ENCODE measurements around the gene MFSD2A.

The MFSD2A gene

DNA sequence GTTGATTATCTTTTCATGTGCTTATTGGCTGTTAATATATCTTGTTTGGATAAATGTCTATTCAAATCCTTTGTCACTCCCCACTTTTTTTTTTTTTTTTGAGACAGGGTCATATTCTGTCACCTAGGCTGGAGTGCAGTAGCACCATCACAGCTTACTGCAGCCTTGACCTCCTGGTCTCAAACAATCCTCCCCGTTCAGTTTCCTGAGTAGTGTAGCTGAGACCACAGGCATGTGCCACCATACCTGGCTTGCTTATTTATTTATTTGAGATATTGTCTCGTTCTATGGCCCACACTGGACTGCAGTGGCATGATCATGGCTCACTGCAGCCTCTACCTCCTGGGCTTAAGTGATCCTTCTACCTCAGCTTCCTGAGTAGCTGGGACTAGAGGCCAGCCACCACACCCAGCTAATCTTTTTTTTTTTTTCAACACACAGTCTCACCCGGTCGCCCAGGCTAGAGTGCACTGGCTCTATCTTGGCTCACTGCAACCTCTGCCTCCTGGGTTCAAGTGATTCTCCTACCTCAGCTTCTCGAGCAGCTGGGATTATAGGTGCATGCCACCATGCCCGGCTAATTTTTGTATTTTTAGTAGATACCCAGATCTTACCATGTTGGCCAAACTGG, 39.3 kb upstream of the MFSD2A start:
- no peaks in the 10 kb centered on the region for H3K36me3 ChIP-seq (ENCODE audit: control insufficient read depth, insufficient read depth, low read length)
- DNase-seq (ENCODE audit: extremely low read depth, insufficient read length), result no peak
- TF ChIP-seq, protein P1, sequence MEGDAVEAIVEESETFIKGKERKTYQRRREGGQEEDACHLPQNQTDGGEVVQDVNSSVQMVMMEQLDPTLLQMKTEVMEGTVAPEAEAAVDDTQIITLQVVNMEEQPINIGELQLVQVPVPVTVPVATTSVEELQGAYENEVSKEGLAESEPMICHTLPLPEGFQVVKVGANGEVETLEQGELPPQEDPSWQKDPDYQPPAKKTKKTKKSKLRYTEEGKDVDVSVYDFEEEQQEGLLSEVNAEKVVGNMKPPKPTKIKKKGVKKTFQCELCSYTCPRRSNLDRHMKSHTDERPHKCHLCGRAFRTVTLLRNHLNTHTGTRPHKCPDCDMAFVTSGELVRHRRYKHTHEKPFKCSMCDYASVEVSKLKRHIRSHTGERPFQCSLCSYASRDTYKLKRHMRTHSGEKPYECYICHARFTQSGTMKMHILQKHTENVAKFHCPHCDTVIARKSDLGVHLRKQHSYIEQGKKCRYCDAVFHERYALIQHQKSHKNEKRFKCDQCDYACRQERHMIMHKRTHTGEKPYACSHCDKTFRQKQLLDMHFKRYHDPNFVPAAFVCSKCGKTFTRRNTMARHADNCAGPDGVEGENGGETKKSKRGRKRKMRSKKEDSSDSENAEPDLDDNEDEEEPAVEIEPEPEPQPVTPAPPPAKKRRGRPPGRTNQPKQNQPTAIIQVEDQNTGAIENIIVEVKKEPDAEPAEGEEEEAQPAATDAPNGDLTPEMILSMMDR (IDR thresholded peaks at IDR 0.05; ENCODE audit: insufficient read depth, low read length, poor library complexity, severe bottlenecking), result no peak
- H3K4me3 ChIP-seq (replicated peaks; ENCODE audit: low read depth, low read length), result no peak overlapping the region
- no peaks in the 10 kb centered on the region for H3K27me3 ChIP-seq (replicated peaks; ENCODE audit: control insufficient read depth, insufficient read depth, low read length)

DNA sequence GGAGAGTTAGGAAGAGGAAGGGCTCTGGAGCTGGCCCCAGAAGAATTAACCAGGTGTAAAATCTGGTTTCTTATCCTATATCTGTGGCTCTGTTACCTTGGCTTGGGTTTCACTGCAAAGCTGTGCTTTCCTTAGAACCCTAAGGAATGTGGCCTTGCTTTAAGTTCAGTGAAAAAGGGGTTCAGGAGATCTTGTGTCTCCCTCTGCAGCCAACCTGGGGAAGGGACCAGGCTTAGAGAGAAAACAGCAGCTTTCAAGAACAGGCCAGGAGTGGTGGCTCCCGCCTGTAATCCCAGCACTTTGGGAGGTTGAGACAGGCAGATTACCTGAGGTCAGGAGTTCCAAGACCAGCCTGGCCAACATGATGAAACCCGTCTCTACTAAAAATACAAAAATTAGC, 37.1 kb upstream of the MFSD2A start:
- TF ChIP-seq, protein P1 (IDR thresholded peaks at IDR 0.05; ENCODE audit: insufficient read depth, low read length, poor library complexity, severe bottlenecking), result peak; percentile 16
- Histone ChIP-seq H3K27me3 (replicated peaks; ENCODE audit: control insufficient read depth, insufficient read depth, low read length) (no peaks in the 10 kb centered on the region), H3K4me3 (replicated peaks; ENCODE audit: low read depth, low read length) (no peak overlapping the region), H3K36me3 (ENCODE audit: control insufficient read depth, insufficient read depth, low read length) (no peaks in the 10 kb centered on the region)
- DNase-seq (ENCODE audit: extremely low read depth, insufficient read length), result no peak

DNA sequence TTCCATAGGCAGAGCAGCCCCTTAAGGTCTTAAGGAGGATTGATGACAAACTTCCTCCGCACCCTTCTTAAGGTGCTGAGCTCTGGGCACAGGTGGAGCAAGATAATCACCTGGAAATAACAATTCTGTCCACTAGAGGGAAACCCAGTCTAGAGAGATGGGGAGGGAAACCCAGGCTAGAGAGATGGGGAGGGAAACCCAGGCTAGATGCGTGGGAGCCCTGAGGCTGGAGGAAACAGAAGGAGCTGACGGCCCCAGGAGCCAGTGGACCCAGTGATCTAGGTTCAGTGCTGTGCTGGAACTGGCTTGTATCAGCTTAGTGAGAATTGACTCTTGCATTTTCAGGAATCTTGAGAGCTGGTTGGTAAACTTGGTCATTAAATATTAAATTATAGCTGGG, 35.4 kb upstream of the MFSD2A start:
- no peak for DNase-seq (ENCODE audit: extremely low read depth, insufficient read length)
- Histone ChIP-seq H3K4me3 (replicated peaks; ENCODE audit: low read depth, low read length) (no peak overlapping the region), H3K36me3 (ENCODE audit: control insufficient read depth, insufficient read depth, low read length) (no peaks in the 10 kb centered on the region), H3K27me3 (replicated peaks; ENCODE audit: control insufficient read depth, insufficient read depth, low read length) (no peaks in the 10 kb centered on the region)
- TF ChIP-seq, protein P1 (IDR thresholded peaks at IDR 0.05; ENCODE audit: insufficient read depth, low read length, poor library complexity, severe bottlenecking), result peak; percentile 67

DNA sequence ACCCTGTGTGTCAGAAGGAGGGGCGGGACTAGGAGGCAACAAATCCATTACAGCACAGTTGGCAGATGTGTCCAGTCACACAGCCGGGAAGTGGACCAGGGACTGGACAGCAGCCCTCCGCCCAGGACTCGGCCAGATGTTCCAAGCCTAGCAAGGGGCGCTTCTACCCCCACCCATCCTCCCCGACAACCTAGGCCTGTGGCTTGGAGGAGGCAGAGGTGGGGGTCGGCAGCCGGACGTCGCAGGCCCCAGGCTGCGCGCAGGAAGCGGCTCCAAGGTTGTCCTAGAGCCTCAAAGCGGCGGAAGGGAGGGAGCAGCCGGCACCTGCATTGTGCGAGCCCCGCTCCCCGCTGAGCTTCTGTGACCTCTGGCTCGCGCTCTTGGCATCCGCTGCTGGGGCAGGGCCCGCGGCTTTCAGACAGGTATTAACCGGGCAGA, 32.7 kb upstream of the MFSD2A start:
- no peaks in the 10 kb centered on the region for H3K36me3 ChIP-seq (ENCODE audit: control insufficient read depth, insufficient read depth, low read length)
- no peak overlapping the region for H3K4me3 ChIP-seq (replicated peaks; ENCODE audit: low read depth, low read length)
- TF ChIP-seq, protein P1 (IDR thresholded peaks at IDR 0.05; ENCODE audit: insufficient read depth, low read length, poor library complexity, severe bottlenecking), result no peak
- no peaks in the 10 kb centered on the region for H3K27me3 ChIP-seq (replicated peaks; ENCODE audit: control insufficient read depth, insufficient read depth, low read length)
- DNase-seq (ENCODE audit: extremely low read depth, insufficient read length), result no peak

DNA sequence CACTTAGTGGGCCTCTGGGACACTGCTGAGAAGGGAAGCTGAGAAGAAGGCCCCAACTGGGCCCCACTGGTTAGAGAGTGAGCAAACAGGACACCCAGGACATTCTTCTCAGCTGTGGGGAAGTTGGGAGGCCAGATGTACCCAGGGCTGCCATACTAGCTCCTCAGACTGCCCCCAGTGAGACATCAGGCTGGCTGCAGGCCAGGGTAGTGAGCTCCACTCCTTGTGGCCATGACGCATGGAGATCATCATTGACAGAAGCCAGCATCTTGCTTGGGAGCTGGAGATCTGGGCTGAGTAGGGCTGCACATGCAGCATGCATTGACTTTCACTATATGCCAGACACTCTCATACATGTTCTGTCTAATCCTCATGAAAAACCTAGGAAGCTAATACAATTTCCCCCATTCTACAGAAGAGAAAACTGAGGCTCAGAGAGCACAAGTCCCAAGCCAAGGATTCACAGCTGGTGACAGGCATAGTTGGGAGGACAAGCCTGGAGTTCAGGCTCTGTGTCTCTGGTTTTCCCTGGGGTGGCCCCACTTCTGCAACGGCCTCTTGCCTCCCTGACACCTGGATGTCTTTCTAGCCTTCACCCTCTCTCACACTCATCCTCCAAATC, 29.1 kb upstream of the MFSD2A start:
- TF ChIP-seq, protein P1 (IDR thresholded peaks at IDR 0.05; ENCODE audit: insufficient read depth, low read length, poor library complexity, severe bottlenecking), result no peak
- no peaks in the 10 kb centered on the region for H3K27me3 ChIP-seq (replicated peaks; ENCODE audit: control insufficient read depth, insufficient read depth, low read length)
- no peaks in the 10 kb centered on the region for H3K36me3 ChIP-seq (ENCODE audit: control insufficient read depth, insufficient read depth, low read length)
- DNase-seq (ENCODE audit: extremely low read depth, insufficient read length), result no peak
- no peak overlapping the region for H3K4me3 ChIP-seq (replicated peaks; ENCODE audit: low read depth, low read length)
